H1 (cell line): Measurements from ENCODE around the gene SCNN1A. TPM values are rescaled to one million over a fixed set of nuclear protein-coding genes. Genes with fewer than 3 reads are reported as not detected.

ENCODE experiments used
- BRCA1 ChIP-seq: IDR thresholded peaks from 2 replicates; pipeline ENCODE4 v1.6.1; 2012; ENCODE audit warnings: low read depth, low read length, improper control_type of control experiment
- CEBPB ChIP-seq: IDR thresholded peaks from 2 replicates; pipeline ENCODE4 v1.6.1; 2012; ENCODE audit warnings: low read depth, low read length
- GABPA ChIP-seq: IDR thresholded peaks from 2 replicates; pipeline ENCODE4 v1.6.1; 2011; ENCODE audit warnings: mild to moderate bottlenecking, low read length, moderate library complexity, borderline replicate concordance; ENCODE audit not compliant: insufficient read depth
- MAFK ChIP-seq: IDR thresholded peaks from 2 replicates; pipeline ENCODE4 v1.6.1; 2012; ENCODE audit warnings: low read depth, mild to moderate bottlenecking, improper control_type of control experiment, low read length
- NANOG ChIP-seq: IDR thresholded peaks from 2 replicates; pipeline ENCODE4 v1.6.1; 2011; ENCODE audit warnings: low read length, low read depth, mild to moderate bottlenecking, inconsistent platforms; ENCODE audit not compliant: insufficient read depth, poor library complexity, severe bottlenecking
- POLR2A ChIP-seq, 2 experiments: IDR thresholded peaks; 1 replicate in 1 of 2; 2 replicates in 1 of 2; pipeline ENCODE4 v1.6.1; 2011; ENCODE audit warnings: low read depth in 2 of 2, low read length in 2 of 2, mild to moderate bottlenecking in 2 of 2; ENCODE audit errors: control extremely low read depth in 1 of 2
- RAD21 ChIP-seq, 2 experiments: IDR thresholded peaks in 1 of 2; conservative IDR thresholded peaks in 1 of 2; 2 replicates each; pipeline ENCODE4 v1.6.1; 2011; ENCODE audit warnings: low read depth in 2 of 2, low read length in 2 of 2, improper control_type of control experiment in 1 of 2, inconsistent platforms in 1 of 2, mild to moderate bottlenecking in 1 of 2, moderate library complexity in 1 of 2
- RBBP5 ChIP-seq: IDR thresholded peaks from 2 replicates; pipeline ENCODE4 v1.7.1; 2012; ENCODE audit warnings: low read depth, mild to moderate bottlenecking, inconsistent platforms, low read length, moderate library complexity, borderline replicate concordance
- USF2 ChIP-seq: IDR thresholded peaks from 2 replicates; pipeline ENCODE4 v1.6.1; 2011; ENCODE audit warnings: low read length, improper control_type of control experiment
- polyA plus RNA-seq, 7 experiments: library from polyadenylated mRNA; depleted of rRNA in 3 of 7; stranded (reverse) in 5 of 7; unstranded in 2 of 7; fragments of >200 nt in 5 of 7; fragments of 200-250 nt in 2 of 7; gene quantifications; 1 replicate in 5 of 7; 2 replicates in 1 of 7; 4 replicates in 1 of 7; pipeline versions ENCODE4 v1.2.1 to v1.2.3, GENCODE V29; 2011 to 2013; ENCODE audit warnings: missing spikeins in 2 of 7, mixed read lengths in 2 of 7
- total RNA-seq: library from RNA; stranded (reverse); fragmentation: NEBNext Ultra II Directional; extraction: Animal tissue kit (Norgen Biotek cat#: 25700); gene quantifications from 2 replicates; pipeline ENCODE4 v1.2.1, GENCODE V29; 2021

Gene SCNN1A
- total and polyA plus RNA-seq, 2 of the 8 experiments (the other 6 are each of a cell fraction or from before 2014, with no cell fraction given) = 85.5 to 156 TPM

- TF ChIP-seq USF2 (no peak), GABPA (no peak), NANOG (no peak), MAFK (no peak), RAD21 (IDR thresholded peaks at IDR 0.05 in 1 of 2, conservative IDR thresholded peaks at IDR 0.05 in 1 of 2; ENCODE audit: low read depth in 2 of 2, low read length in 2 of 2) (no peak), CEBPB (no peak), POLR2A (IDR thresholded peaks at IDR 0.05; ENCODE audit: control extremely low read depth in 1 of 2, low read depth in 2 of 2, low read length in 2 of 2) (no peak), RBBP5 (no peak), BRCA1 (no peak)
Measured at GRCh38 chr12:6356374-6356820, 19.0 kb downstream of the SCNN1A start (continued).
